Mesenchymal stem cell (in vitro differentiated cells and primary cell): ENCODE data around the gene GTPBP1.

Source experiments
- DNase-seq: peaks from one replicate; pipeline ENCODE4 v3.0.0-alpha.2; 2013
- H2AFZ ChIP-seq: one replicate; pipeline ENCODE4 v1.6.1; 2013; ENCODE audit warnings: low read depth, mild to moderate bottlenecking, control low read depth, inconsistent platforms, low read length, moderate library complexity
- H2AK5ac ChIP-seq: 2 replicates; pipeline ENCODE4 v1.6.1; 2013; ENCODE audit warnings: low read length, moderate library complexity, mild to moderate bottlenecking, inconsistent platforms; ENCODE audit not compliant: severe bottlenecking
- H2BK120ac ChIP-seq: one replicate; pipeline ENCODE4 v1.6.1; 2013; ENCODE audit warnings: low read depth, mild to moderate bottlenecking, inconsistent platforms, low read length, moderate library complexity
- H2BK12ac ChIP-seq, 2 experiments: one replicate each; pipeline ENCODE4 v1.6.1; 2013; ENCODE audit warnings: inconsistent platforms in 2 of 2, low read length in 2 of 2, mild to moderate bottlenecking in 2 of 2, moderate library complexity in 2 of 2, control low read depth in 1 of 2
- H2BK15ac ChIP-seq: one replicate; pipeline ENCODE4 v1.6.1; 2013; ENCODE audit warnings: mild to moderate bottlenecking, low read depth, inconsistent platforms; ENCODE audit not compliant: poor library complexity, severe bottlenecking
- H2BK5ac ChIP-seq: 2 replicates; pipeline ENCODE4 v1.6.1; 2013; ENCODE audit warnings: low read depth, mild to moderate bottlenecking, low read length, control low read depth, inconsistent platforms; ENCODE audit not compliant: poor library complexity, severe bottlenecking
- H3K14ac ChIP-seq, 2 experiments: one replicate each; pipeline ENCODE4 v1.6.1; 2013; ENCODE audit warnings: inconsistent platforms in 2 of 2, low read length in 2 of 2, control low read depth in 1 of 2, mild to moderate bottlenecking in 1 of 2, moderate library complexity in 1 of 2
- H3K18ac ChIP-seq, 2 experiments: one replicate each; pipeline ENCODE4 v1.6.1; 2013; ENCODE audit warnings: inconsistent platforms in 2 of 2, low read length in 2 of 2, control low read depth in 1 of 2, low read depth in 1 of 2, mild to moderate bottlenecking in 1 of 2
- H3K23ac ChIP-seq, 2 experiments: one replicate each; pipeline ENCODE4 v1.6.1; 2013; ENCODE audit warnings: inconsistent platforms in 2 of 2, low read length in 2 of 2, mild to moderate bottlenecking in 2 of 2, moderate library complexity in 2 of 2, control low read depth in 1 of 2
- H3K27ac ChIP-seq: 2 replicates; pipeline ENCODE4 v1.5.1; 2013; ENCODE audit warnings: mild to moderate bottlenecking, moderate library complexity, low read length, control low read depth, inconsistent platforms; ENCODE audit not compliant: poor library complexity, severe bottlenecking
- H3K27me3 ChIP-seq, 2 experiments: 2 replicates each; pipeline versions ENCODE4 v1.6.1 to v1.7.0; 2013; ENCODE audit warnings: low read length in 2 of 2, mild to moderate bottlenecking in 2 of 2, moderate library complexity in 2 of 2, control low read depth in 1 of 2, inconsistent platforms in 1 of 2; ENCODE audit not compliant: control insufficient read depth in 1 of 2, insufficient read depth in 1 of 2
- H3K36me3 ChIP-seq, 2 experiments: 2 replicates each; pipeline versions ENCODE4 v1.6.1 to v1.7.0; 2013; ENCODE audit warnings: low read length in 2 of 2, control low read depth in 1 of 2, inconsistent platforms in 1 of 2, low read depth in 1 of 2, mild to moderate bottlenecking in 1 of 2; ENCODE audit not compliant: insufficient read depth in 2 of 2, control insufficient read depth in 1 of 2
- H3K4ac ChIP-seq, 2 experiments: one replicate each; pipeline ENCODE4 v1.6.1; 2013; ENCODE audit warnings: inconsistent platforms in 2 of 2, low read length in 2 of 2, mild to moderate bottlenecking in 2 of 2, moderate library complexity in 2 of 2, control low read depth in 1 of 2, low read depth in 1 of 2
- H3K4me1 ChIP-seq: 2 replicates; pipeline ENCODE4 v1.6.1; 2013; ENCODE audit warnings: low read depth, low read length, control low read depth; ENCODE audit not compliant: control insufficient read depth, insufficient read depth
- H3K4me2 ChIP-seq: 2 replicates; pipeline ENCODE4 v1.6.1; 2013; ENCODE audit warnings: low read length, mild to moderate bottlenecking, inconsistent platforms; ENCODE audit not compliant: poor library complexity, severe bottlenecking
- H3K4me3 ChIP-seq, 2 experiments: 2 replicates each; pipeline versions ENCODE4 v1.5.1 to v1.7.0; 2013; ENCODE audit warnings: low read length in 2 of 2, mild to moderate bottlenecking in 2 of 2, control low read depth in 1 of 2, low read depth in 1 of 2; ENCODE audit not compliant: insufficient read depth in 1 of 2
- H3K79me1 ChIP-seq: replicated peaks from 2 replicates; pipeline ENCODE4 v1.6.1; 2013; ENCODE audit warnings: mild to moderate bottlenecking, control low read depth, low read length, inconsistent platforms; ENCODE audit not compliant: poor library complexity, severe bottlenecking
- H3K9ac ChIP-seq: 2 replicates; pipeline ENCODE4 v1.7.0; 2013; ENCODE audit warnings: mild to moderate bottlenecking, low read length, moderate library complexity
- H3K9me3 ChIP-seq: 2 replicates; pipeline ENCODE4 v1.7.0; 2013; ENCODE audit warnings: mild to moderate bottlenecking, low read length; ENCODE audit not compliant: control insufficient read depth
- H4K8ac ChIP-seq: one replicate; pipeline ENCODE4 v1.6.1; 2013; ENCODE audit warnings: inconsistent platforms, mild to moderate bottlenecking, low read length, moderate library complexity
- H4K91ac ChIP-seq: one replicate; pipeline ENCODE4 v1.6.1; 2013; ENCODE audit warnings: mild to moderate bottlenecking, low read length, inconsistent platforms
- WGBS: methylation state at CpG from one replicate; pipeline ENCODE4 v1.1.7; 2013; ENCODE audit warnings: mixed read lengths; 5-methylcytosine and 5-hydroxymethylcytosine counted together

GTPBP1 gene

GRCh38 chr22:38738475-38739070, 32.8 kb downstream of the GTPBP1 start:
- no peak overlapping the region for H4K8ac ChIP-seq
- H3K18ac ChIP-seq, result no peak overlapping the region
- H4K91ac ChIP-seq, result no peak overlapping the region
- H3K4me3 ChIP-seq, result no peak overlapping the region
- no peak overlapping the region for H2BK120ac ChIP-seq
- DNase-seq, result no peak
- H3K36me3 ChIP-seq, result peaks cover 88 to 96% of the 10 kb centered on the region in 2 experiments
- H3K79me1 ChIP-seq, result peaks cover 13% of the 10 kb centered on the region
- no peak overlapping the region for H3K9ac ChIP-seq
- H2AFZ ChIP-seq, result no peak overlapping the region
- no peak overlapping the region for H2AK5ac ChIP-seq
- H2BK5ac ChIP-seq, result no peak overlapping the region
- no peak overlapping the region for H2BK15ac ChIP-seq
- 98% methylated on average over 18 of the region's 18 CpGs for WGBS
- H3K14ac ChIP-seq, result no peak overlapping the region
- H3K27ac ChIP-seq, result no peak overlapping the region
- no peaks in the 10 kb centered on the region for H3K9me3 ChIP-seq
- H2BK12ac ChIP-seq, result no peak overlapping the region
- H3K4me2 ChIP-seq, result no peak overlapping the region
- no peaks in the 10 kb centered on the region for H3K27me3 ChIP-seq
- no peaks in the 10 kb centered on the region for H3K4me1 ChIP-seq
- H3K4ac ChIP-seq, result no peak overlapping the region
- H3K23ac ChIP-seq, result no peak overlapping the region

- Histone ChIP-seq H2BK5ac (no peak overlapping the region), H3K14ac (no peak overlapping the region), H3K36me3 (peaks cover 90 to 92% of the 10 kb centered on the region in 2 experiments), H3K27me3 (no peaks in the 10 kb centered on the region), H3K79me1 (peaks cover 12% of the 10 kb centered on the region), H3K4ac (no peak overlapping the region), H4K91ac (no peak overlapping the region), H2AK5ac (no peak overlapping the region), H3K23ac (no peak overlapping the region), H3K4me3 (no peak overlapping the region), H3K4me2 (no peak overlapping the region), H3K9me3 (no peaks in the 10 kb centered on the region), H2BK15ac (no peak overlapping the region), H3K9ac (no peak overlapping the region), H3K4me1 (no peaks in the 10 kb centered on the region), H4K8ac (no peak overlapping the region), H2BK12ac (no peak overlapping the region), H2BK120ac (no peak overlapping the region), H3K27ac (no peak overlapping the region), H2AFZ (no peak overlapping the region), H3K18ac (no peak overlapping the region)
- 95% methylated on average over 20 of the region's 20 CpGs for WGBS
- DNase-seq, result no peak
Observed at GRCh38 chr22:38739300-38740055, 33.7 kb downstream of the GTPBP1 start.

- Histone ChIP-seq H3K27ac (no peak overlapping the region), H4K91ac (no peak overlapping the region), H2BK5ac (no peak overlapping the region), H4K8ac (no peak overlapping the region), H3K27me3 (no peaks in the 10 kb centered on the region), H3K4me3 (no peak overlapping the region), H2BK12ac (no peak overlapping the region), H3K9me3 (no peaks in the 10 kb centered on the region), H2BK15ac (no peak overlapping the region), H3K36me3 (peaks cover 90 to 98% of the 10 kb centered on the region in 2 experiments), H3K14ac (no peak overlapping the region), H3K4me2 (no peak overlapping the region), H2BK120ac (no peak overlapping the region), H3K23ac (no peak overlapping the region), H3K4me1 (no peaks in the 10 kb centered on the region), H3K18ac (no peak overlapping the region), H3K79me1 (peaks cover 15% of the 10 kb centered on the region), H2AK5ac (no peak overlapping the region), H2AFZ (no peak overlapping the region), H3K9ac (no peak overlapping the region), H3K4ac (no peak overlapping the region)
- 95% methylated on average over 15 of the region's 15 CpGs for WGBS
- DNase-seq, result no peak
Observed at GRCh38 chr22:38740116-38740723, 34.5 kb downstream of the GTPBP1 start.

- H3K4me2 ChIP-seq, result no peak overlapping the region
- H2BK5ac ChIP-seq, result no peak overlapping the region
- no peaks in the 10 kb centered on the region for H3K9me3 ChIP-seq
- no peak overlapping the region for H2BK12ac ChIP-seq
- no peak overlapping the region for H2BK15ac ChIP-seq
- WGBS, result 89% methylated on average over 5 of the region's 8 CpGs
- H2AFZ ChIP-seq, result no peak overlapping the region
- H3K27ac ChIP-seq, result no peak overlapping the region
- H3K4me1 ChIP-seq, result no peaks in the 10 kb centered on the region
- H4K8ac ChIP-seq, result no peak overlapping the region
- no peak overlapping the region for H3K4me3 ChIP-seq
- H4K91ac ChIP-seq, result no peak overlapping the region
- H3K79me1 ChIP-seq, result peaks cover 15% of the 10 kb centered on the region
- H3K27me3 ChIP-seq, result no peaks in the 10 kb centered on the region
- H2AK5ac ChIP-seq, result no peak overlapping the region
- no peak overlapping the region for H3K18ac ChIP-seq
- H3K36me3 ChIP-seq, result peaks cover 89 to 98% of the 10 kb centered on the region in 2 experiments
- no peak overlapping the region for H3K14ac ChIP-seq
- no peak overlapping the region for H3K9ac ChIP-seq
- no peak overlapping the region for H3K4ac ChIP-seq
- H3K23ac ChIP-seq, result no peak overlapping the region
- DNase-seq, result no peak
- no peak overlapping the region for H2BK120ac ChIP-seq
Observed at GRCh38 chr22:38740754-38741153, 35.0 kb downstream of the GTPBP1 start.
